Stimulated activated naive CD4-positive, alpha-beta T cell (primary cell): ENCODE data around the gene PCNT.
"Not testable (repeated sequence)": the region's sequence is repeated elsewhere in the genome, so short reads cannot be mapped to it uniquely, and the experiment has no call there.

ENCODE experiments used
- DNase-seq, 6 experiments: peaks; one replicate each; lab custom pipeline; 2025; lab: John Stamatoyannopoulos, UW

Gene PCNT

GRCh38 chr21:46357335-46357604, 33.3 kb downstream of the PCNT start:
- no peak for DNase-seq

- DNase-seq, result no peak
These were observed 33.9 kb downstream of the PCNT start for GRCh38 chr21:46357684-46358425.

- DNase-seq, result no peak
These were observed 37.2 kb downstream of the PCNT start for GRCh38 chr21:46361176-46361575.

GRCh38 chr21:46361935-46362334, 38.0 kb downstream of the PCNT start:
- no peak for DNase-seq

- DNase-seq, result no peak
These were observed 39.0 kb downstream of the PCNT start for GRCh38 chr21:46362946-46363345.

GRCh38 chr21:46363698-46364097, 39.7 kb downstream of the PCNT start:
- no peak for DNase-seq

- no peak for DNase-seq
These were observed 42.1 kb downstream of the PCNT start for GRCh38 chr21:46366091-46366490.

- no peak for DNase-seq
These were observed 42.6 kb downstream of the PCNT start for GRCh38 chr21:46366561-46366960.

GRCh38 chr21:46366966-46367365, 43.0 kb downstream of the PCNT start:
- DNase-seq, result no peak

- DNase-seq, result peak in 1 of 6 experiments; percentile 28
These were observed 44.8 kb downstream of the PCNT start for GRCh38 chr21:46368533-46369285.

GRCh38 chr21:46369520-46370235, 45.7 kb downstream of the PCNT start:
- no peak for DNase-seq

- DNase-seq, result no peak
These were observed 47.5 kb downstream of the PCNT start for GRCh38 chr21:46371204-46372013.

- no peak for DNase-seq
These were observed 48.1 kb downstream of the PCNT start for GRCh38 chr21:46372014-46372485.

GRCh38 chr21:46372947-46373346, 49.0 kb downstream of the PCNT start:
- DNase-seq, result not testable (repeated sequence)

GRCh38 chr21:46374761-46375389, 50.9 kb downstream of the PCNT start:
- DNase-seq, result no peak

- DNase-seq, result no peak
These were observed 51.7 kb downstream of the PCNT start for GRCh38 chr21:46375560-46376230.

GRCh38 chr21:46376231-46376628, 52.3 kb downstream of the PCNT start:
- DNase-seq, result no peak

GRCh38 chr21:46376856-46377453, 53.0 kb downstream of the PCNT start:
- no peak for DNase-seq

- no peak for DNase-seq
These were observed 53.8 kb downstream of the PCNT start for GRCh38 chr21:46377789-46378188.

- DNase-seq, result no peak
These were observed 55.1 kb downstream of the PCNT start for GRCh38 chr21:46379105-46379504.

- no peak for DNase-seq
These were observed 55.7 kb downstream of the PCNT start for GRCh38 chr21:46379691-46380090.
